GM12878 (cell line): ENCODE results near the gene HOXB6. TPM values are rescaled to one million over a fixed set of nuclear protein-coding genes. Genes with fewer than 3 reads are reported as not detected.

Source experiments
- ATAC-seq: fragments of 200-7000 bp; cut with Tn5 transposase; 3 replicates; pipeline ENCODE4 v1.9.1; 2020; ENCODE audit warnings: mild to moderate bottlenecking, moderate library complexity
- BruUV-seq: library from RNA; stranded (reverse); fragments of 400-500 nt; replicated peaks from 2 replicates; lab custom pipeline; 2021; lab: Mats Ljungman, UMichigan
- CTCF ChIA-PET: fragments of 300-600 bp; sonication (Branson Sonifier 250); formaldehyde crosslinking; extraction: SDS; loops from one replicate; lab custom pipeline; 2021; ENCODE audit warnings: inconsistent platforms; lab: Yijun Ruan, JAX
- POLR2A ChIA-PET: fragments of 350-600 bp; formaldehyde crosslinking; extraction: SDS; loops from one replicate; lab custom pipeline; 2021; ENCODE audit warnings: inconsistent platforms; lab: Charles Lee
- RAD21 ChIA-PET: fragments of 300-600 bp; sonication (Branson Sonifier 250); formaldehyde crosslinking; loops from one replicate; lab custom pipeline; 2023; ENCODE audit warnings: antibody characterized with exemption; ENCODE audit not compliant: unreplicated experiment; lab: Charles Lee
- SMC1A ChIA-PET: fragments of 300-600 bp; sonication (Branson Sonifier 250); formaldehyde crosslinking; loops from one replicate; lab custom pipeline; 2023; ENCODE audit not compliant: unreplicated experiment, uncharacterized antibody; lab: Charles Lee
- DNase-seq: peaks from one replicate; pipeline ENCODE4 v3.0.0-alpha.2; 2011; ENCODE audit warnings: low read depth, low spot score
- FAIRE-seq: peaks from 3 replicates; lab custom pipeline; 2011; peaks lifted over from hg19 to GRCh38; lab: Jason Lieb, UNC
- H2AFZ ChIP-seq: 2 replicates; pipeline ENCODE4 v1.6.0; 2011; ENCODE audit warnings: low read depth, low read length, control low read depth; ENCODE audit not compliant: control insufficient read depth
- H3K27ac ChIP-seq: 2 replicates; pipeline ENCODE4 v1.5.1; 2011; ENCODE audit warnings: control low read depth; ENCODE audit not compliant: control insufficient read depth, insufficient read depth
- H3K27me3 ChIP-seq, 2 experiments: replicated peaks in 1 of 2; 2 replicates each; pipeline versions ENCODE4 v1.6.0 to v1.6.1; 2011; ENCODE audit warnings: low read length in 1 of 2; ENCODE audit not compliant: control insufficient read depth in 2 of 2, insufficient read depth in 2 of 2
- H3K36me3 ChIP-seq, 2 experiments: 2 replicates each; pipeline ENCODE4 v1.5.1; 2011; ENCODE audit warnings: low read length in 1 of 2; ENCODE audit not compliant: control insufficient read depth in 2 of 2, insufficient read depth in 2 of 2
- H3K4me1 ChIP-seq: 2 replicates; pipeline ENCODE4 v1.6.1; 2011; ENCODE audit warnings: mild to moderate bottlenecking, low read length, moderate library complexity, mixed read lengths; ENCODE audit not compliant: control insufficient read depth, insufficient read depth
- H3K4me2 ChIP-seq: 2 replicates; pipeline ENCODE4 v1.6.0; 2011; ENCODE audit warnings: control low read depth; ENCODE audit not compliant: control insufficient read depth, insufficient read depth
- H3K4me3 ChIP-seq: fragments of 200-600 bp; sonication (generic); 2 replicates; pipeline ENCODE4 v1.5.1; 2016
- H3K79me2 ChIP-seq: 2 replicates; pipeline ENCODE4 v1.6.0; 2011; ENCODE audit warnings: low read length; ENCODE audit not compliant: control insufficient read depth, insufficient read depth
- H3K9ac ChIP-seq: 2 replicates; pipeline ENCODE4 v1.8.0; 2011; ENCODE audit warnings: low read length, control low read depth, mixed read lengths; ENCODE audit not compliant: control insufficient read depth, insufficient read depth
- H3K9me3 ChIP-seq: replicated peaks from 3 replicates; pipeline ENCODE4 v1.5.1; 2011; ENCODE audit warnings: mild to moderate bottlenecking, low read length; ENCODE audit not compliant: control insufficient read depth, insufficient read depth
- H4K20me1 ChIP-seq: 2 replicates; pipeline ENCODE4 v1.6.0; 2011; ENCODE audit not compliant: control insufficient read depth, insufficient read depth
- GABPA ChIP-seq: IDR thresholded peaks from 2 replicates; pipeline ENCODE4 v1.6.1; 2014; ENCODE audit warnings: antibody characterized with exemption, low read depth, mild to moderate bottlenecking, inconsistent platforms
- HCFC1 ChIP-seq: fragments of 150-350 bp; IDR thresholded peaks from 2 replicates; pipeline ENCODE4 v1.6.1; 2014; ENCODE audit warnings: low read length
- JUND ChIP-seq: IDR thresholded peaks from 2 replicates; pipeline ENCODE4 v1.6.1; 2012; ENCODE audit warnings: low read depth, mild to moderate bottlenecking, low read length, improper control_type of control experiment, moderate library complexity
- SRF ChIP-seq, 2 experiments: IDR thresholded peaks; 2 replicates each; pipeline ENCODE4 v1.6.1; 2011; ENCODE audit warnings: low read depth in 2 of 2, low read length in 2 of 2, mild to moderate bottlenecking in 1 of 2, moderate library complexity in 1 of 2
- STAT3 ChIP-seq: IDR thresholded peaks from 2 replicates; pipeline ENCODE4 v1.6.1; 2011; ENCODE audit warnings: low read depth, low read length, improper control_type of control experiment
- ZSCAN29 ChIP-seq: fragments of 450-650 bp; IDR thresholded peaks from 2 replicates; pipeline ENCODE4 v1.6.1; 2017; ENCODE audit warnings: mild to moderate bottlenecking, moderate library complexity
- WGBS: methylation state at CpG from one replicate; pipeline ENCODE4 v1.1.6; 2016; ENCODE audit warnings: low lambda C conversion rate; ENCODE audit not compliant: insufficient replicate concordance, insufficient coverage; ENCODE audit errors: missing lambda C conversion rate; 5-methylcytosine and 5-hydroxymethylcytosine counted together
- in situ Hi-C: fragments of 300-500 bp; cut with MboI; formaldehyde crosslinking; loops from 9 replicates; pipeline ENCODE4 v1.14.3; 2018; ENCODE audit warnings: mixed read lengths
- intact Hi-C: fragments of 100-400 bp; cut with micrococcal nuclease; formaldehyde crosslinking; loops from one replicate; pipeline ENCODE4 v1.14.2; 2022; ENCODE audit not compliant: unreplicated experiment
- polyA plus RNA-seq, 11 experiments: library from polyadenylated mRNA; depleted of rRNA in 4 of 11; unstranded in 6 of 11; stranded (reverse) in 5 of 11; fragments of >200 nt; fragmentation: Nextera tagmentation in 4 of 11; fragmentation: Illumina TruSeq in 1 of 11; extraction: Ambion mirVana in 4 of 11; extraction: Trizol in 1 of 11; gene quantifications; 1 replicate in 1 of 11; 2 replicates in 10 of 11; pipeline versions ENCODE4 v1.2.1 to v1.2.3, GENCODE V29; 2011 to 2016; ENCODE audit warnings: inconsistent platforms in 2 of 11, missing spikeins in 2 of 11, low read depth in 1 of 11
- total RNA-seq, 4 experiments: library from RNA; depleted of rRNA in 3 of 4; stranded (reverse); fragments of >200 nt in 3 of 4; fragmentation: Illumina TruSeq in 1 of 4; extraction: Trizol in 1 of 4; gene quantifications; 2 replicates each; pipeline versions ENCODE4 v1.2.1 to v1.2.3, GENCODE V29; 2013 to 2021
- TF ChIP-seq, protein P1 (sequence below), 3 experiments: IDR thresholded peaks in 2 of 3; conservative IDR thresholded peaks in 1 of 3; 2 replicates each; pipeline ENCODE4 v1.5.1; 2011; ENCODE audit warnings: low read depth in 3 of 3, low read length in 3 of 3, mild to moderate bottlenecking in 3 of 3, control low read depth in 2 of 3, moderate library complexity in 2 of 3, inconsistent platforms in 1 of 3, mixed read lengths in 1 of 3; ENCODE audit not compliant: control insufficient read depth in 2 of 3, insufficient read depth in 1 of 3; ENCODE audit errors: extremely low read depth in 1 of 3
- TF ChIP-seq, protein P2 (sequence below): fragments of 450-650 bp; IDR thresholded peaks from 2 replicates; pipeline ENCODE4 v1.6.1; 2016; ENCODE audit warnings: mild to moderate bottlenecking, moderate library complexity, borderline replicate concordance
- TF ChIP-seq, protein P3 (sequence below): fragments of 450-650 bp; IDR thresholded peaks from 2 replicates; pipeline ENCODE4 v1.6.1; 2018; ENCODE audit warnings: borderline replicate concordance, mild to moderate bottlenecking; ENCODE audit not compliant: partially characterized antibody

Gene HOXB6
- total and polyA plus RNA-seq, 10 of the 15 experiments (the other 5 are each of a cell fraction or from before 2014, with no cell fraction given), result 0.04 to 0.51 (median 0.09) TPM; not detected in 2

DNA sequence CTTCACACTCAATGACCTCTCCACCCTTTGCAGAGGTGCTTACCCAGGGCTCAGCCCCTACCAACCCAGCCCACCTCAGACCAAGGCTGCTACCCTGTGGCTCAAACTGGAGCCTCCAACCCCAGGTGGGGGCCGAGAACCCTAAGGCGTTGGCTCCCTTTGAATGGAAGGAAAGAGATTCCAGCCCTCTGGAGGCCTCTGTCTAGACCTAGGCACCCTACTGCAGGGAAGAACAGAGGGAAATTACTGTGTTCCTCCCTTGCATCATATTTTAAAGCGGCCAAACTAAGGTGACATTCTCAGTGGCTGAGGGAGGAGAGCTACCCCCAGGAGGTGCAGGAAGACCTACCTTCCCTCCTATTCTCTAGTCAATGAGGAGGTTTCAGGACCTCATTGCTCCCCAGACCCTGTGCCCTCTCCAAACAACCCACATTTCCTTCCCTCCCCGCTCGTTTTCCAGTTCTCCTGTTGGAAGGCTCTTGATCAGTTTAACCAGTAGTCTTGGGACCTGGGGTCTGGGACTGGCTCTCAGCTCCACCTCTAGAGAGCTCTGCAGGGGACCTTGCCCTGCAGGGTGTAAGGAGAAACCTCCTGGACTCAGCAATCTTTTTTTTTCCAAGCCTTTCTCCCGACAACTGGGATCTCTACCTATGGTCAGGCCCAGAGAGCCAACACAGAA, 15.8 kb upstream of the HOXB6 start:
- Histone ChIP-seq H3K4me2 (no peak overlapping the region), H4K20me1 (no peaks in the 10 kb centered on the region), H3K9ac (no peak overlapping the region), H3K36me3 (no peaks in the 10 kb centered on the region), H3K27me3 (peaks cover 39 to 55% of the 10 kb centered on the region in 2 experiments), H2AFZ (no peak overlapping the region), H3K79me2 (no peaks in the 10 kb centered on the region), H3K4me1 (no peaks in the 10 kb centered on the region), H3K4me3 (no peak overlapping the region), H3K27ac (no peak overlapping the region), H3K9me3 (no peaks in the 10 kb centered on the region)
- ATAC-seq (no peak), DNase-seq (no peak), FAIRE-seq (no peak)
- ChIA-PET POLR2A (no interaction called here), RAD21 (no interaction called here), SMC1A (interaction anchor here (1.8 kb wide), 1 partner anchor 19 kb away, joined by 7 read pairs; no protein-coding TSS in a partner anchor), CTCF (interaction anchor here (1.8 to 3.7 kb wide), 2 partner anchors 16 to 595 kb away, joined by 4 to 15 read pairs; no protein-coding TSS in a partner anchor)
- intact Hi-C loops, result no loop called here
- in situ Hi-C loops, result loop anchor here (10.0 kb wide), 1 partner anchor 776 kb away; the partner anchor contains the start of gene SCRN2
- 24% methylated on average over 6 of the region's 6 CpGs for WGBS
- no TSS peak for BruUV-seq
- TF ChIP-seq JUND, result no peak
- no peak for TF ChIP-seq STAT3
- TF ChIP-seq, protein P1, sequence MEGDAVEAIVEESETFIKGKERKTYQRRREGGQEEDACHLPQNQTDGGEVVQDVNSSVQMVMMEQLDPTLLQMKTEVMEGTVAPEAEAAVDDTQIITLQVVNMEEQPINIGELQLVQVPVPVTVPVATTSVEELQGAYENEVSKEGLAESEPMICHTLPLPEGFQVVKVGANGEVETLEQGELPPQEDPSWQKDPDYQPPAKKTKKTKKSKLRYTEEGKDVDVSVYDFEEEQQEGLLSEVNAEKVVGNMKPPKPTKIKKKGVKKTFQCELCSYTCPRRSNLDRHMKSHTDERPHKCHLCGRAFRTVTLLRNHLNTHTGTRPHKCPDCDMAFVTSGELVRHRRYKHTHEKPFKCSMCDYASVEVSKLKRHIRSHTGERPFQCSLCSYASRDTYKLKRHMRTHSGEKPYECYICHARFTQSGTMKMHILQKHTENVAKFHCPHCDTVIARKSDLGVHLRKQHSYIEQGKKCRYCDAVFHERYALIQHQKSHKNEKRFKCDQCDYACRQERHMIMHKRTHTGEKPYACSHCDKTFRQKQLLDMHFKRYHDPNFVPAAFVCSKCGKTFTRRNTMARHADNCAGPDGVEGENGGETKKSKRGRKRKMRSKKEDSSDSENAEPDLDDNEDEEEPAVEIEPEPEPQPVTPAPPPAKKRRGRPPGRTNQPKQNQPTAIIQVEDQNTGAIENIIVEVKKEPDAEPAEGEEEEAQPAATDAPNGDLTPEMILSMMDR (IDR thresholded peaks at IDR 0.05 in 2 of 3, conservative IDR thresholded peaks at IDR 0.05 in 1 of 3; ENCODE audit: control insufficient read depth in 2 of 3, extremely low read depth in 1 of 3, insufficient read depth in 1 of 3, low read depth in 3 of 3, low read length in 3 of 3), result no peak
- no peak for TF ChIP-seq SRF (IDR thresholded peaks at IDR 0.05; ENCODE audit: low read depth in 2 of 2, low read length in 2 of 2)
- TF ChIP-seq, protein P2, sequence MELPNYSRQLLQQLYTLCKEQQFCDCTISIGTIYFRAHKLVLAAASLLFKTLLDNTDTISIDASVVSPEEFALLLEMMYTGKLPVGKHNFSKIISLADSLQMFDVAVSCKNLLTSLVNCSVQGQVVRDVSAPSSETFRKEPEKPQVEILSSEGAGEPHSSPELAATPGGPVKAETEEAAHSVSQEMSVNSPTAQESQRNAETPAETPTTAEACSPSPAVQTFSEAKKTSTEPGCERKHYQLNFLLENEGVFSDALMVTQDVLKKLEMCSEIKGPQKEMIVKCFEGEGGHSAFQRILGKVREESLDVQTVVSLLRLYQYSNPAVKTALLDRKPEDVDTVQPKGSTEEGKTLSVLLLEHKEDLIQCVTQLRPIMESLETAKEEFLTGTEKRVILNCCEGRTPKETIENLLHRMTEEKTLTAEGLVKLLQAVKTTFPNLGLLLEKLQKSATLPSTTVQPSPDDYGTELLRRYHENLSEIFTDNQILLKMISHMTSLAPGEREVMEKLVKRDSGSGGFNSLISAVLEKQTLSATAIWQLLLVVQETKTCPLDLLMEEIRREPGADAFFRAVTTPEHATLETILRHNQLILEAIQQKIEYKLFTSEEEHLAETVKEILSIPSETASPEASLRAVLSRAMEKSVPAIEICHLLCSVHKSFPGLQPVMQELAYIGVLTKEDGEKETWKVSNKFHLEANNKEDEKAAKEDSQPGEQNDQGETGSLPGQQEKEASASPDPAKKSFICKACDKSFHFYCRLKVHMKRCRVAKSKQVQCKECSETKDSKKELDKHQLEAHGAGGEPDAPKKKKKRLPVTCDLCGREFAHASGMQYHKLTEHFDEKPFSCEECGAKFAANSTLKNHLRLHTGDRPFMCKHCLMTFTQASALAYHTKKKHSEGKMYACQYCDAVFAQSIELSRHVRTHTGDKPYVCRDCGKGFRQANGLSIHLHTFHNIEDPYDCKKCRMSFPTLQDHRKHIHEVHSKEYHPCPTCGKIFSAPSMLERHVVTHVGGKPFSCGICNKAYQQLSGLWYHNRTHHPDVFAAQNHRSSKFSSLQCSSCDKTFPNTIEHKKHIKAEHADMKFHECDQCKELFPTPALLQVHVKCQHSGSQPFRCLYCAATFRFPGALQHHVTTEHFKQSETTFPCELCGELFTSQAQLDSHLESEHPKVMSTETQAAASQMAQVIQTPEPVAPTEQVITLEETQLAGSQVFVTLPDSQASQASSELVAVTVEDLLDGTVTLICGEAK, result no peak
- no peak for TF ChIP-seq ZSCAN29
- TF ChIP-seq GABPA, result no peak
- TF ChIP-seq HCFC1, result no peak
- TF ChIP-seq, protein P3, sequence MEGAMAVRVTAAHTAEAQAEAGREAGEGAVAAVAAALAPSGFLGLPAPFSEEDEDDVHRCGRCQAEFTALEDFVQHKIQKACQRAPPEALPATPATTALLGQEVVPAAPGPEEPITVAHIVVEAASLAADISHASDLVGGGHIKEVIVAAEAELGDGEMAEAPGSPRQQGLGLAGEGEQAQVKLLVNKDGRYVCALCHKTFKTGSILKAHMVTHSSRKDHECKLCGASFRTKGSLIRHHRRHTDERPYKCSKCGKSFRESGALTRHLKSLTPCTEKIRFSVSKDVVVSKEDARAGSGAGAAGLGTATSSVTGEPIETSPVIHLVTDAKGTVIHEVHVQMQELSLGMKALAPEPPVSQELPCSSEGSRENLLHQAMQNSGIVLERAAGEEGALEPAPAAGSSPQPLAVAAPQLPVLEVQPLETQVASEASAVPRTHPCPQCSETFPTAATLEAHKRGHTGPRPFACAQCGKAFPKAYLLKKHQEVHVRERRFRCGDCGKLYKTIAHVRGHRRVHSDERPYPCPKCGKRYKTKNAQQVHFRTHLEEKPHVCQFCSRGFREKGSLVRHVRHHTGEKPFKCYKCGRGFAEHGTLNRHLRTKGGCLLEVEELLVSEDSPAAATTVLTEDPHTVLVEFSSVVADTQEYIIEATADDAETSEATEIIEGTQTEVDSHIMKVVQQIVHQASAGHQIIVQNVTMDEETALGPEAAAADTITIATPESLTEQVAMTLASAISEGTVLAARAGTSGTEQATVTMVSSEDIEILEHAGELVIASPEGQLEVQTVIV, result no peak
